ENCODE data around the gene ALKBH3. TPM values are rescaled to one million over a fixed set of nuclear protein-coding genes. Genes with fewer than 3 reads are reported as not detected.

Gene ALKBH3
- total and polyA plus RNA-seq, 12 donors, result 19.7 to 45.3 (median 31.5) TPM

DNA sequence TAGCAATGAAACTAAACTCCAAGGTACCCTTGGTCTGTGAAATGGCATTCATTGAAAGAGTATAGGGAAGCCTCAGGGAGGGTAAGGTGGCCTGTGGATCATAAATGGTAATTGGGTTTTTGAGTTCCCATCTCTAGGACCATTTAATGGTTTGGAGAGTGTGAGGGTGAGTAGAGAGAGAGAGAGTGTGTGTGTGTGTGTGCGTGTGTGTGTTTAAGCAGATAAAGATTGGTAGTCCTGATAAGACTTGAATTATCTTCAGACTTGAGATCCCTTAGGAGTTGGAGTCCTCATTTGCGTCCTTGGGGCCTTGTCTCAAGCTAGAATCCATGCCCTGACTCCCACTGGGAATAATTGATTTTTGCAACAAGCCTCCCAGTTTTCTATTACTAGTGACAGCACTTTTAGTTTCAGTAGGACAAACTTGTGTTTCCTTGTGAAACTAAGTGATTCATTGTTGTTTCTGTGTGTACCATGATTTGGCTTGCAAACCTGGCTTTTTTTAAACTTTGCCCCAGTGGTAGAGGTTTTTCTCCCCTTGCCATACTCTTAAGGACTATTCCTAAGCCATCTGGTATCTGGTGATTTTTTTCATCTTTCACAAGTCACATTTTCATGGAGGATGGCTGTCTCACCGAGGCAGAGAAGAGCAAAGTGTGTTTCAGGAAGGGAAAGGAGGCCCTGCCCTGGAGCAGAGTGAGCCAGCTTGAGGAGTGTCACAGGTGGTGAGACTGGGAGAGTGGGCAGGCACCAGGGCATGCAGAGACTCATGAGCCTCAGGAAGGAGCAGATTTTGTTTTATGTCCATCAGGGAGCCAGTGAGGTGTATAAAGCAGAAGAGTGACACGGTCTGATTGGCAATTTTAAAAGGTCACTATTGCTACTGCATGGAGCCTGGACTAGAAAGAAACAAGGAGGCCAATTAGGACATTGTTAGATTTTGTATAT is 26.7 kb downstream of the ALKBH3 start:
- TF ChIP-seq, protein P1, sequence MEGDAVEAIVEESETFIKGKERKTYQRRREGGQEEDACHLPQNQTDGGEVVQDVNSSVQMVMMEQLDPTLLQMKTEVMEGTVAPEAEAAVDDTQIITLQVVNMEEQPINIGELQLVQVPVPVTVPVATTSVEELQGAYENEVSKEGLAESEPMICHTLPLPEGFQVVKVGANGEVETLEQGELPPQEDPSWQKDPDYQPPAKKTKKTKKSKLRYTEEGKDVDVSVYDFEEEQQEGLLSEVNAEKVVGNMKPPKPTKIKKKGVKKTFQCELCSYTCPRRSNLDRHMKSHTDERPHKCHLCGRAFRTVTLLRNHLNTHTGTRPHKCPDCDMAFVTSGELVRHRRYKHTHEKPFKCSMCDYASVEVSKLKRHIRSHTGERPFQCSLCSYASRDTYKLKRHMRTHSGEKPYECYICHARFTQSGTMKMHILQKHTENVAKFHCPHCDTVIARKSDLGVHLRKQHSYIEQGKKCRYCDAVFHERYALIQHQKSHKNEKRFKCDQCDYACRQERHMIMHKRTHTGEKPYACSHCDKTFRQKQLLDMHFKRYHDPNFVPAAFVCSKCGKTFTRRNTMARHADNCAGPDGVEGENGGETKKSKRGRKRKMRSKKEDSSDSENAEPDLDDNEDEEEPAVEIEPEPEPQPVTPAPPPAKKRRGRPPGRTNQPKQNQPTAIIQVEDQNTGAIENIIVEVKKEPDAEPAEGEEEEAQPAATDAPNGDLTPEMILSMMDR (IDR thresholded peaks at IDR 0.05), result no peak
- no peak for TF ChIP-seq POLR2A (IDR thresholded peaks at IDR 0.05)
- Histone ChIP-seq H3K27me3 (no peaks in the 10 kb centered on the region), H3K4me1 (replicated peaks in 1 of 2) (peaks cover 0 to 21% of the 10 kb centered on the region in 2 donors), H3K27ac (peak overlapping the region in 1 of 5 donors; percentile 79), H3K4me3 (no peak overlapping the region), H3K36me3 (replicated peaks in 1 of 2) (peaks cover 0 to 29% of the 10 kb centered on the region in 2 donors), H3K9me3 (replicated peaks in 1 of 3) (no peaks in the 10 kb centered on the region)
- intact Hi-C loops (cut with DNase I), result no loop called here
- WGBS, 4 donors, result 77 to 88% (median 83%) methylated on average over 4 of the region's 4 CpGs
- DNase-seq, result no peak

DNA sequence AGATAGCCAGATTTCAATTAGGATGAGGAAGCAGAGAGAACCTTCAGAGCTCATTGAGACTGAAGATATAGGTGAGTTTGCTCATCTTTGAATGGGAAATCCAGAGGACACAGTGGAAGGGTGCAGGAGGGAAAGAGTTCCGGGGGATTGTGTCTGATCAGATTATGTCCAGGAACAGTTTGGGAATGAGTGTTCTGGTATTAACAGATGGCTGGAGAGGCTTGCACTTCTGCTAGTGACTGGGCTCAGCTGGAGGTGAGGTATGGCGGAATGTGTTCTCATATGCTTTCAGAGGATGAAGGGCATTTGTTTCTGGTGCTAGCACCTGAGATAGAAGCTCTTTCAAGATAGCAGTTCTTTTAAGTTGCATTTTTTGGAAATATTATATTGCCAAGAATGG is 27.6 kb downstream of the ALKBH3 start:
- 97 to 100% (median 99%) methylated on average over 2 of the region's 2 CpGs for WGBS, 4 donors
- Histone ChIP-seq H3K27ac (peak overlapping the region in 1 of 5 donors; percentile 79), H3K9me3 (replicated peaks in 1 of 3) (no peaks in the 10 kb centered on the region), H3K4me3 (no peak overlapping the region), H3K36me3 (replicated peaks in 1 of 2) (peaks cover 0 to 20% of the 10 kb centered on the region in 2 donors), H3K4me1 (replicated peaks in 1 of 2) (peaks cover 0 to 21% of the 10 kb centered on the region in 2 donors), H3K27me3 (no peaks in the 10 kb centered on the region)
- DNase-seq, result no peak
- TF ChIP-seq, protein P1 (IDR thresholded peaks at IDR 0.05), result no peak
- TF ChIP-seq POLR2A (IDR thresholded peaks at IDR 0.05), result no peak
- intact Hi-C loops (cut with DNase I), result no loop called here

DNA sequence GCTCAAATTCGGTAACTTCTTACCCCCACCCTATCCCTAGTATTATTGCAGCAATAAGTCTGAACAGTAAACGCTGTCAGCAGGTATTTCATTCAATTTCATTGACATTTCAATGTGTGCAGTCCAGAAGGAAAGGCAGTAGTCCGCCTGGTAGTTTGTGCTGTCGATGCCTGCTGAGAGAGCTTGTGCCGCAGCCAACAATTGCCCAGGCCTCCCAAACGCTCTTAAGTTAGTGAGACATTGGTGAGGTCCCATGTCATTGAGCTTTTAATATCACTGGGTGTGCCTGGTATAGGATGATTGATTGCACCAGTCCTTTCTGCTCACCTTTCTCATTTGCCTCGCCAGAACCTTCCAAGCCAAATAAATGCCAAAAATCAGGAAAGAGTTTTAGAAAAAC is 28.1 kb downstream of the ALKBH3 start:
- no peak overlapping the region for H3K27ac ChIP-seq
- no peaks in the 10 kb centered on the region for H3K27me3 ChIP-seq
- WGBS, 4 donors, result 88 to 95% (median 91%) methylated on average over 7 of the region's 7 CpGs
- peaks cover 0 to 21% of the 10 kb centered on the region in 2 donors for H3K4me1 ChIP-seq (replicated peaks in 1 of 2)
- intact Hi-C loops (cut with DNase I), result no loop called here
- no peaks in the 10 kb centered on the region for H3K9me3 ChIP-seq (replicated peaks in 1 of 3)
- no peak overlapping the region for H3K4me3 ChIP-seq
- peaks cover 0 to 15% of the 10 kb centered on the region in 2 donors for H3K36me3 ChIP-seq (replicated peaks in 1 of 2)
- TF ChIP-seq, protein P1 (IDR thresholded peaks at IDR 0.05), result no peak
- no peak for TF ChIP-seq POLR2A (IDR thresholded peaks at IDR 0.05)
- no peak for DNase-seq

DNA sequence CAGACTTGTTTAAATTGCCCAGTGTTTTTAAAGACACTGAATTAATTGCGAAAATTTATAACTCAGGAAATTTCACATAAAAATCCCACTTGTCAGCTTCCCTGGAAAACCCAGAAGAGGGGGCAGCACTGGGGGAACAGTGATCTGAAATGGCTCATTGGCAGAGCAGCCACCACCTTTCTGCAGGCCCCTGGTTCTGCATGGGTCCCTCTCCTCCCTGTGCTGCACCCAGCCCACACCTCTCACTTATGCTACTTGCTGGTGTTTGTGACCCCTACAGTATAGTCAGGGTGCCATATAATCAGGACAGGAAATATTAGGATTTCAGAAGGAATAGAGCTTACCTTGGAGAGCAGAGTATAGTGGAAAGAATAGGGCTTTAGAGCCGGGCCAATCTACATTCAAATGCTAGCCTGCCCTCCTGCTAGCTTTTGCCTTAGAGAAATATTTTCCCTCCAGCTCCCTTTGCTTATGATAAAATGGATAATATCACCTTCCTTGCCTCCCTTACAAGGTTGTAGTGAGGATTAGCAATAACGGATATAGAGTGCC is 33.3 kb downstream of the ALKBH3 start:
- Histone ChIP-seq H3K4me3 (no peak overlapping the region), H3K9me3 (replicated peaks in 1 of 3) (no peaks in the 10 kb centered on the region), H3K27ac (no peak overlapping the region), H3K36me3 (replicated peaks in 1 of 2) (peaks cover 0 to 21% of the 10 kb centered on the region in 2 donors), H3K27me3 (no peaks in the 10 kb centered on the region), H3K4me1 (replicated peaks in 1 of 2) (peaks cover 0 to 4% of the 10 kb centered on the region in 2 donors)
- intact Hi-C loops (cut with DNase I), result no loop called here
- no peak for DNase-seq
- WGBS, 4 donors, result 74 to 92% (median 85%) methylated on average over 3 of the region's 3 CpGs
- TF ChIP-seq, protein P1 (IDR thresholded peaks at IDR 0.05), result no peak
- TF ChIP-seq POLR2A (IDR thresholded peaks at IDR 0.05), result no peak
